GM11168 (cell line): Measurements from ENCODE around the gene MAP1B.

ENCODE experiments used
- in situ Hi-C: fragments of 300-500 bp; cut with MboI; formaldehyde crosslinking; loops from one replicate; pipeline ENCODE4 v1.12.0; 2022; ENCODE audit warnings: low sequenced_read_pairs; ENCODE audit not compliant: unreplicated experiment

Gene MAP1B

GRCh38 chr5:72093824-72094223, 13.5 kb upstream of the MAP1B start:
- in situ Hi-C loops = no loop called here

DNA sequence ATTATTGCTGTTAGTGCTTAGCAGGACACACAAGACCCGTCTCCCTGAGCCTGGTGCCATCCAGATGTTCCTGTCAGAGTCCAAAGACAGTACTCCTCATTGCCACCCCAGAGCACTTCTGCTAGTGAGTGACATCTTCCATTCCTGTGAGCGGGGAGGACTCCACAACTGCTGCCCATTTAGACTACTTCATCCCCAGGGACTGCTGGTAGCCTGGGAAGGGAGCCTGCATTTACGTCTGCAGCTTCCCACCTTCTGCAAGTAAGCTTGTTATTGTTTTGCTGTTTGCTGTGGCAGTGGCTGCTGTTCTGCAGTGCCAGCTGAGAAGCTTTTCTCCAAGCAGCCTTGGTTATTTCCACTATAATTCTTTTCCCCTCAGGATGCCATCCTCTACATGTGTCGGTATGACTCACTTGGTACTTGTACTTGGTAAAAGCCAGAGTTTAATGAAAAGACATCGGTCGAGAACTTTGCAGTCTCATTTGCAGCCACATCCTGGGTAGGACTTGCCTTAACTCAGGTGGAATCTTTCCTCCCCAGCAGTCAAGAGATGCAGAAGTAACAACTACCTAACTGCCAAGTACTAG, 10.6 kb upstream of the MAP1B start:
- in situ Hi-C loops = no loop called here

GRCh38 chr5:72101828-72102227, 5.4 kb upstream of the MAP1B start:
- in situ Hi-C loops = no loop called here

GRCh38 chr5:72106817-72107130, 501 bp upstream of the MAP1B start:
- in situ Hi-C loops = no loop called here

GRCh38 chr5:72107901-72108201, 576 bp downstream of the MAP1B start:
- in situ Hi-C loops = no loop called here

GRCh38 chr5:72108202-72109061, 1.2 kb downstream of the MAP1B start:
- in situ Hi-C loops = no loop called here

DNA sequence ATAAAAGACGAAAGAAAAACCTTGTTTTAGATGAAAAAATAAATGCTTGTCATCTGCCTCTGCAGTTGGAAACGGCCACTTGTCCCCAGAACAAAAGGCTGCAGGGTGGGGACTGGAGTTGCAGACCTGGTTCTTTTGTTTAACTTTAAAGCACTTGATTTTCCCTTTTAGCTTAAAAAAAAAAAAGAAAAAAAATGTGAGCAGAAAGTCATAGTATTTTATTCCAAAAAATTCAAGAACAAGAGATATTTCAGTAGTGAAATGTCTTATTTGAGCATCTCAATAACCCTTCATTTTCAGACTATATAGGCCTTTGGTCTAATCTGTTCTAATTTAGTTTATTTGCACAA, 1.8 kb downstream of the MAP1B start:
- in situ Hi-C loops = no loop called here

DNA sequence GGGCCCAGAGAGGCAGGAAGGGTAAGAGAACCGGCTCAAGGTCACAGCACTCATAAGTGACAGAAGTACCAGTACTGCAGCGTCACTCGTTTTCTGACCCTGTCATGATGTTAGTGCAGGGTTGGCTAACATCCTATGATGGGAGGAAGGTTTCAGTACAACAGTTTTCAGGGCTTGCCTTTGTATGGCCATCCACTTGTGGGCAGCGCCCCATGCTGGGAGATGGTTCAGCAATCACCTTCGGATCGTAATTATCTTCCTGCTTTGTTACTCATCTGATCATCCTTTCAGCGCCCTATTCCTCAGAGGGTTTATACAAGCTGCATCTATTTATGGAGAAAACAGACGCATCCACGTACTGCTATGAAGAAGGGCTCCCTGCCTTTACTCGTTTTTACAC, 2.4 kb downstream of the MAP1B start:
- in situ Hi-C loops = no loop called here

- in situ Hi-C loops = no loop called here
These were observed 3.2 kb downstream of the MAP1B start for GRCh38 chr5:72110394-72111013.

DNA sequence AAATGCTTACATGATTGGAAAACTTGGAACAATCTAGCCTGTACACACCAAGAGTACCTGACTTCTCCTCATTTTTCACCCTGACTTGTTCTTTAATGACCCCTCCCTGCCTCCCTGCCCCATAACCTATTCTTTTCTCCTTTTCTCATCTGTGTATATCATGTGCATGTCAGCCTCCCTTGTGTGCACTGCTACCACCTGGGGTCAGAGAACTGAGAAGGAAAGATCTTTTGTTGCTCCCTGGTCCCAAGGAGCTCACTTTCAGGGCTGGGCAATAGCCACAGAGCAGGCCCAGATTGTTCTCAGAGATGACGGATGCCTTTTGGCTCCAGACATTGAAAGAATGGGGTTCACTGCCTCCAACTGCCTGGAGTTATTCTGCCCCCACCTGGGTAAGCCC, 5.1 kb downstream of the MAP1B start:
- in situ Hi-C loops = no loop called here

DNA sequence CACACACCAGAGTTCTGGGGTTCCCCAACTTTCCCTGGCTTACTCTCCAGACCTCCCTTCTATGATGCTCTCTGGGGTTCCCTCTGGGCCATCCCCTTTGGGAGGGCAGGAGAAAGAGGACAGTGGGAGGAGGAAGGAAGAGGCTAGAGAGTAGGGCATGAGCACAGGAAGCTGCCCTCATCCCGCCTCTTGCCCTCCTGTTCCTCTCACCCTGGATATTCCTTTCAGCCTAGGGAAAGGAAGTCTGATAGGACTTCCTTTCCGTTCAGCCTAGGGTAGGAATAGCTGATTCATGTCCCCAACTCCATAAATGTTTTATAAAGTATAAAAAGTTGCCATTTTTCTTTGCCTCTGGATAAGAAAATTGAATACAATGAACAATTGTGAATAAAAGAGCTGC, 7.4 kb downstream of the MAP1B start:
- in situ Hi-C loops = no loop called here

- in situ Hi-C loops = no loop called here
These were observed 8.0 kb downstream of the MAP1B start for GRCh38 chr5:72115296-72115695.

DNA sequence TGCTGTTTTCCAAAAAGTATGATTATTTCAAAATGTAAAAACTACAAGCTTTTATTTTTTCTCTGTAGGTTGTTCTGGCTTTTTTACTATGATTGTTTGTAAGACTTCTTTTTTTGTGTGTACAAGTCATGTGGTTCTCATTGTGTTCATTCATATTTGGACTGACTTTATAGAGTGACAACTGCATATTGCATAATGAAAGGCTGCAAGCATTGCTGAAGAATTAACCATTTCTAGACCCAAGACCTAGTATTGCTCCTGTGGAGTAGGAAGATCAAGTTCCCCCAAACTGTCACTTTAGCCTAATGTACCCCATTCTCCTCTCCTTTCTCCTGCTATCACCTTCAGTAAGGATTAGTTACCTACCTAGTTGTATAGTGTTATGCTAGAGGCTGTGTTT, 10.0 kb downstream of the MAP1B start:
- in situ Hi-C loops = no loop called here

DNA sequence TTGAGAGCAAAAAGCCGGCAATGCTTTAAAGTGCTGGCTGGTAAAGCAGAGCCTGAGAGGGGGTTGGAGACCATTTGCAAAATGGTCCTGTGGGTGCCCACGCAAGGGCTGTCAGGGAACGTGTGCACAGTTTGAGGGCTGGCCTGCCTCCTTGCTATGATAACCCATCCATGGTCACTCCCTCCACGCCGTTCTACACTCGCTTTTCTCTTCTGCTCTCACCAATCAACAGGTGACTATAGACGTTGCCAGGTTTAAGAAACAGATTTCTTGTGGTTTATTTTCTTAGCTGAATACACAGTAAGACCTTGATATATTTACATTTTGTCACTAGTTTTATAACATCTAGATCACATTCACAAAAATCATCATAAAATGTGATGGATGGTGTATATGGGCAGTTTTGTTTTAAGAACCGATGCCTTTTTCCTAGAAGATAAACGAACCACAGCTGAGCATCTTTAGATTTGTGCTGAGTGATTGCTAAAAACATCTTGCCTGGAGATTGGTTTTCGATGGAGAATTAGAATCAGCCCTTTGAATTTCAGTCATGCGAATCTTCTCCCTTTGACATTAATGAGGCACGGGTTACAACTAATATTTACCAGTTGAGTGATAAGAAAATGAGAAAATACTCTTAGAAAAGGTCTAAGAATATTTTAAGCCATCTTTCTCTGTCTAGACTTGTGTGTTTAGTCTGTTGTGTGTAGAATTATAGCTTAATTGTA, 13.9 kb downstream of the MAP1B start:
- in situ Hi-C loops = no loop called here

GRCh38 chr5:72121780-72122445, 14.6 kb downstream of the MAP1B start:
- in situ Hi-C loops = no loop called here

- in situ Hi-C loops = no loop called here
These were observed 15.3 kb downstream of the MAP1B start for GRCh38 chr5:72122602-72123001.

GRCh38 chr5:72123764-72124376, 16.6 kb downstream of the MAP1B start:
- in situ Hi-C loops = no loop called here

- in situ Hi-C loops = no loop called here
These were observed 18.1 kb downstream of the MAP1B start for GRCh38 chr5:72125271-72125940.

- in situ Hi-C loops = no loop called here
These were observed 18.8 kb downstream of the MAP1B start for GRCh38 chr5:72125941-72126620.
